GM12891 (cell line): ENCODE results near the gene CATSPER1.

Experiments used
- POLR2A ChIP-seq: IDR thresholded peaks from 2 replicates; pipeline ENCODE4 v1.6.1; 2011; ENCODE audit warnings: low read depth, low read length, control low read depth
- POLR2AphosphoS5 ChIP-seq: IDR thresholded peaks from 2 replicates; pipeline ENCODE4 v1.6.1; 2011; ENCODE audit warnings: low read depth, low read length, control low read depth
- POU2F2 ChIP-seq: IDR thresholded peaks from 2 replicates; pipeline ENCODE4 v1.6.1; 2011; ENCODE audit warnings: low read depth, mild to moderate bottlenecking, control low read depth, low read length, moderate library complexity
- SPI1 ChIP-seq: IDR thresholded peaks from 2 replicates; pipeline ENCODE4 v1.6.1; 2011; ENCODE audit warnings: low read depth, low read length, control low read depth
- TAF1 ChIP-seq: IDR thresholded peaks from 2 replicates; pipeline ENCODE4 v1.6.1; 2011; ENCODE audit warnings: low read depth, low read length, control low read depth

DNA sequence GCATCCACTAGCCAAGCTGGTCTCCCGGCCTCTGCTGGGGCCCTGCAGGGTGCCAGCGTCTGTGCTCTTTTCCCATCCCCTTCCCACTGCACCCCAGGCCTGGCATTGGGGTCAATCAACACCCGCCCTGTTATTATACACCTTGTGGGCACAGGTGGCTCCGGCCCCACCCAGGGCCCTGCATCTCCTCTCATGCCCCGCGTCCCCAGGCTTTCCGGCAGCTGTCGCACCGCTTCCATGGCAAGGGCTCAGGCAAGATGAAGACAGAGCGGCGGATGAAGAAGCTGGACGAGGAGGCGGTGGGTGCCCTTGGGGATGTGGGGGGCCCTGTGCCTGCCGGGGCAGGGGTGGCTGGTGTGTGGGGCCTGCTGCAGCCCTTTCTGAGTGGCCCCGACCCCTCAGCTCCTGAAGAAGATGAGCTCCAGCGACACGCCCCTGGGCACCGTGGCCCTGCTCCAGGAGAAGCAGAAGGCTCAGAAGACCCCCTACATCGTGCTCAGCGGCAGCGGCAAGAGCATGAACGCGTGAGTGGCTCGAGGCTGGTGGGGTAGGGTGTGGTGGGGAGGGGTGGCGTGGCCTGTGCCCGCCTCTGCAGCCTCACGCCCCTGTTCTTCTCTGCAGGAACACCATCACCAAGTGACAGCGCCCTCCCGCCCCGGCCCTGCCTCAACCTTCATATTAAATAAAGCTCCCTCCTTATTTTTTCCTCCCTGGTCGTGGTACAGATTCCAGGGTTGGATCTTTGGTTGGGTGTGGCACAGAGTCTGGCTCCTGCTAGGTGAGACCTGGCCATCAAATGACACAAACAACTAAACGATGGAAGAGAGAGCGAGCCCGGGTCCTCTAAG, 47.7 kb downstream of the CATSPER1 start:
- TF ChIP-seq POLR2A (no peak), POLR2AphosphoS5 (no peak), TAF1 (no peak), SPI1 (no peak), POU2F2 (no peak)
